OCI-LY7 (cell line): ENCODE results near the gene PCIF1.

Experiments
- CTCF ChIP-seq: fragments of 200-600 bp; sonication (generic); conservative IDR thresholded peaks from 2 replicates; pipeline ENCODE4 v1.5.1; 2014; ENCODE audit warnings: mild to moderate bottlenecking, antibody characterized with exemption, low read length, moderate library complexity, mixed read lengths
- EZH2phosphoT487 ChIP-seq: fragments of 200-600 bp; sonication (generic); IDR thresholded peaks from 2 replicates; pipeline ENCODE4 v1.6.1; 2018; ENCODE audit warnings: low read depth, borderline replicate concordance, mild to moderate bottlenecking, mixed run types, antibody characterized with exemption, low read length, moderate library complexity, mixed read lengths

DNA sequence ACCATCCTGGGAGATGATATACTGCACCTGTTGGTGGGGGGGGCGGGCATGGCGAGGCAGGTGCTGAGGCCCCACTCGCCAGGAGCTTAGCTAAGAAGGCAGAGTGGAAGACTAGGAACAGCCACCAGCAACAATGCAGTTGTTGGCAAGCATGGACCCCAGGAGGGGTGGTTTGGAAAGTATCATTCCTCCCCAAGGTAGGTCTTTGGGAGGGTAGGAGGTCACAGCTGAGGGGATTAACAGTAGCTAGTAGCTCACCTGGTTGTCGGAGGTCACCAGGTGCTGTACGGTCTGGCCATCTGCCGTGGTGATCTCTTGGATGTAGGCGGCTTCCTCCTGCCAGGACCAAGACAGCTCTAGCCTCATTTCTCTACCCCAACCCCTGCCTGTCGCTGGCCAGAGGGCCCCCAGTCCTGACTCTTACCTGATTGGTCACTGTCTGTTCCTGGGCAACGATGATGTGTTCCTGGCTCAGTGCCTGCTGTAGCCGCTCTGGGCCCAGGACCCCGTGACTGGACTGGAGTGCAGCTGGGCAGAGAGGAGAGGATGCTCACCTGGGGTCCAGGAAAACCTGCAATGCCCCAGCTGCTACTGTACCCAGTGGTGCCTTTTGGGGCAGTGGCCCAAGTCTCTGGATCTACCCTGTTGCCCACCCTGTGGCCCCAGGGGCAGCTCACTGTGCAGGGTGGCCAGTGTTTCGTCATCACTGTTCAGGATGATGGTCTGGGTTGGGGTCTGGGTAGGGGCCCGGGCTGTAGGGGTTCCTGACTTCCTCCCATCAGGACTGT lies 15.3 kb downstream of the PCIF1 start:
- no peak for TF ChIP-seq CTCF
- TF ChIP-seq EZH2phosphoT487, result no peak
